Loucy (cell line): ENCODE data around the gene ADAMTS2.

Experiments
- H2AFZ ChIP-seq: fragments of 200-600 bp; sonication (generic); 2 replicates; pipeline ENCODE4 v1.6.0; 2016; ENCODE audit warnings: antibody characterized with exemption, mild to moderate bottlenecking, low read length, moderate library complexity
- H3F3A ChIP-seq: fragments of 200-600 bp; 2 replicates; pipeline ENCODE4 v1.6.0; 2016; ENCODE audit warnings: antibody characterized with exemption, low read depth, mild to moderate bottlenecking
- H3K27me3 ChIP-seq: fragments of 200-600 bp; sonication (generic); 2 replicates; pipeline ENCODE4 v1.6.1; 2014; ENCODE audit warnings: low read length, mild to moderate bottlenecking; ENCODE audit not compliant: insufficient read depth, poor library complexity, severe bottlenecking
- H3K36me3 ChIP-seq: fragments of 200-600 bp; sonication (generic); 2 replicates; pipeline ENCODE4 v1.6.1; 2016; ENCODE audit warnings: low read length; ENCODE audit not compliant: insufficient read depth
- H3K4me1 ChIP-seq: fragments of 200-600 bp; sonication (generic); 2 replicates; pipeline ENCODE4 v1.5.1; 2014; ENCODE audit warnings: low read length, mild to moderate bottlenecking; ENCODE audit not compliant: insufficient read depth, poor library complexity, severe bottlenecking
- H3K4me2 ChIP-seq: fragments of 200-600 bp; sonication (generic); 2 replicates; pipeline ENCODE4 v1.6.0; 2014; ENCODE audit warnings: antibody characterized with exemption, low read length, low read depth, mild to moderate bottlenecking; ENCODE audit not compliant: poor library complexity, severe bottlenecking
- H3K4me3 ChIP-seq: fragments of 200-600 bp; sonication (generic); 2 replicates; pipeline ENCODE4 v1.5.1; 2014; ENCODE audit warnings: low read length, mild to moderate bottlenecking, mixed read lengths; ENCODE audit not compliant: poor library complexity, severe bottlenecking
- H3K79me2 ChIP-seq: fragments of 200-600 bp; sonication (generic); 2 replicates; pipeline ENCODE4 v1.6.1; 2014; ENCODE audit warnings: low read length; ENCODE audit not compliant: insufficient read depth
- H3K9ac ChIP-seq: fragments of 200-600 bp; sonication (generic); 2 replicates; pipeline ENCODE4 v1.6.0; 2014; ENCODE audit warnings: mild to moderate bottlenecking, low read depth, low read length, moderate library complexity; ENCODE audit not compliant: poor library complexity, severe bottlenecking
- H3K9me2 ChIP-seq: fragments of 200-600 bp; sonication (generic); replicated peaks from 2 replicates; pipeline ENCODE4 v1.6.1; 2016; ENCODE audit warnings: low read depth, low read length, mixed read lengths
- H3K9me3 ChIP-seq: fragments of 200-600 bp; sonication (generic); 2 replicates; pipeline ENCODE4 v1.6.1; 2014; ENCODE audit warnings: mild to moderate bottlenecking, antibody characterized with exemption, low read length, low read depth; ENCODE audit not compliant: insufficient read depth
- H4K20me1 ChIP-seq: fragments of 200-600 bp; sonication (generic); 2 replicates; pipeline ENCODE4 v1.6.0; 2014; ENCODE audit warnings: antibody characterized with exemption, low read length, mild to moderate bottlenecking; ENCODE audit not compliant: insufficient read depth, poor library complexity, severe bottlenecking
- EZH2phosphoT487 ChIP-seq: fragments of 200-600 bp; IDR thresholded peaks from 2 replicates; pipeline ENCODE4 v1.6.1; 2018; ENCODE audit warnings: antibody characterized with exemption, mild to moderate bottlenecking, moderate library complexity, borderline replicate concordance
- TF ChIP-seq, protein P1 (sequence below): fragments of 200-600 bp; sonication (generic); conservative IDR thresholded peaks from 2 replicates; pipeline ENCODE4 v1.5.1; 2014; ENCODE audit warnings: mild to moderate bottlenecking, antibody characterized with exemption, low read length

ADAMTS2 gene

DNA sequence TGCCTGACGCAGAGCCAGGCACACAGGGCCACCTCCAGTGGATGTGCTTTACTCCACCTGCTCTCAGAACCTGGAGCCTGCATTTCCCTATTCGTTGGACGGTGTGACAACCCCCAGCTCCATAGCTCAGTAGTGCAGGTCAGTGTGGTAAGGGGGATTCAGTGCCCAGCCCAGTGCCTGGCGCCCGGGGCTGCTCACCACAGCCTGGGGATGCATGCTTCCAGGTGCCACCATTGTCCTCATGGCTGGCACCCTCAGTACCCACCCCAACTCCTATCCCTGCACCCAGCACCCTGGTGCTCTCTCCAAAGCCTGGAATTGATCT is 32.8 kb upstream of the ADAMTS2 start:
- no peaks in the 10 kb centered on the region for H3K27me3 ChIP-seq
- H2AFZ ChIP-seq: no peak overlapping the region
- no peaks in the 10 kb centered on the region for H3K9me2 ChIP-seq
- H3K79me2 ChIP-seq: no peaks in the 10 kb centered on the region
- no peaks in the 10 kb centered on the region for H3K36me3 ChIP-seq
- no peaks in the 10 kb centered on the region for H3F3A ChIP-seq
- H3K4me1 ChIP-seq: no peaks in the 10 kb centered on the region
- TF ChIP-seq, protein P1, sequence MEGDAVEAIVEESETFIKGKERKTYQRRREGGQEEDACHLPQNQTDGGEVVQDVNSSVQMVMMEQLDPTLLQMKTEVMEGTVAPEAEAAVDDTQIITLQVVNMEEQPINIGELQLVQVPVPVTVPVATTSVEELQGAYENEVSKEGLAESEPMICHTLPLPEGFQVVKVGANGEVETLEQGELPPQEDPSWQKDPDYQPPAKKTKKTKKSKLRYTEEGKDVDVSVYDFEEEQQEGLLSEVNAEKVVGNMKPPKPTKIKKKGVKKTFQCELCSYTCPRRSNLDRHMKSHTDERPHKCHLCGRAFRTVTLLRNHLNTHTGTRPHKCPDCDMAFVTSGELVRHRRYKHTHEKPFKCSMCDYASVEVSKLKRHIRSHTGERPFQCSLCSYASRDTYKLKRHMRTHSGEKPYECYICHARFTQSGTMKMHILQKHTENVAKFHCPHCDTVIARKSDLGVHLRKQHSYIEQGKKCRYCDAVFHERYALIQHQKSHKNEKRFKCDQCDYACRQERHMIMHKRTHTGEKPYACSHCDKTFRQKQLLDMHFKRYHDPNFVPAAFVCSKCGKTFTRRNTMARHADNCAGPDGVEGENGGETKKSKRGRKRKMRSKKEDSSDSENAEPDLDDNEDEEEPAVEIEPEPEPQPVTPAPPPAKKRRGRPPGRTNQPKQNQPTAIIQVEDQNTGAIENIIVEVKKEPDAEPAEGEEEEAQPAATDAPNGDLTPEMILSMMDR: no peak
- TF ChIP-seq EZH2phosphoT487: no peak
- H3K9ac ChIP-seq: no peak overlapping the region
- H4K20me1 ChIP-seq: no peaks in the 10 kb centered on the region
- H3K4me2 ChIP-seq: no peak overlapping the region
- no peaks in the 10 kb centered on the region for H3K9me3 ChIP-seq
- no peak overlapping the region for H3K4me3 ChIP-seq

DNA sequence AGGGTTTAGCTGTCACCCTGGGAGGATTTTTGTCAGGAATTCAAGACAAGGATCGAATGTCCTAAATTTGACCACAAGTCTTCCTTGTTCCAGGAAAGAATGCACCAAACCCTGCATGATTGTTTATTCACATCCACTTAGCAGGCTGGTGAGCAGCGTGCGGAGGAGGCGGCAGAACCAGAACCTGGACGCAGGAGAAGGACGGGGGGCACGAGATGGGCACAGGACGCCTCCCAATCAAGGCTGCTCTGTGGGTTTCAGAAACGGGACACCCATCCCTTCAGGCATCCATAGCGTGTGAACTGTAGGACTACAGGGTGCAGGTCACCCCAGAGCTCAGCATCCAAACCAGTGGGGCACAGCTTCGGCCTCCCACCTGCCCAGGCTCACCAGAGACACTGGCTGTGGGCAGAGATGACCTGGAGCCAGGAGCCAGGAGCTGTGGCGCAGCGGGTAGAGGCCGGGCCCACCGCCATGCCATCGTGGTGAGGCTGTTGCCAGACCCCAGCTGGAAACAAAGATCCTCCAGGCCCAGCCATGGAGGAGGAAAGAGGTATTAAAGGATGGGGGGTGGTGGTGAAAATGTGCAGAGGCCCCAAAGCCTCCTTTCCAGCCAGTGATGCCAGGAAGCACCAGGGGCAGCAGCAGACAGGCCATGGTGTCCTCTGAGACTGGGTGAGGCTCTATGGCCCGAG is 32.3 kb upstream of the ADAMTS2 start:
- H3K27me3 ChIP-seq: no peaks in the 10 kb centered on the region
- no peak overlapping the region for H3K4me2 ChIP-seq
- no peaks in the 10 kb centered on the region for H3F3A ChIP-seq
- H3K79me2 ChIP-seq: no peaks in the 10 kb centered on the region
- no peak overlapping the region for H2AFZ ChIP-seq
- TF ChIP-seq EZH2phosphoT487: no peak
- TF ChIP-seq, protein P1: no peak
- no peaks in the 10 kb centered on the region for H3K36me3 ChIP-seq
- H3K9ac ChIP-seq: no peak overlapping the region
- H4K20me1 ChIP-seq: no peaks in the 10 kb centered on the region
- no peak overlapping the region for H3K4me3 ChIP-seq
- no peaks in the 10 kb centered on the region for H3K9me2 ChIP-seq
- H3K9me3 ChIP-seq: no peaks in the 10 kb centered on the region
- no peaks in the 10 kb centered on the region for H3K4me1 ChIP-seq

DNA sequence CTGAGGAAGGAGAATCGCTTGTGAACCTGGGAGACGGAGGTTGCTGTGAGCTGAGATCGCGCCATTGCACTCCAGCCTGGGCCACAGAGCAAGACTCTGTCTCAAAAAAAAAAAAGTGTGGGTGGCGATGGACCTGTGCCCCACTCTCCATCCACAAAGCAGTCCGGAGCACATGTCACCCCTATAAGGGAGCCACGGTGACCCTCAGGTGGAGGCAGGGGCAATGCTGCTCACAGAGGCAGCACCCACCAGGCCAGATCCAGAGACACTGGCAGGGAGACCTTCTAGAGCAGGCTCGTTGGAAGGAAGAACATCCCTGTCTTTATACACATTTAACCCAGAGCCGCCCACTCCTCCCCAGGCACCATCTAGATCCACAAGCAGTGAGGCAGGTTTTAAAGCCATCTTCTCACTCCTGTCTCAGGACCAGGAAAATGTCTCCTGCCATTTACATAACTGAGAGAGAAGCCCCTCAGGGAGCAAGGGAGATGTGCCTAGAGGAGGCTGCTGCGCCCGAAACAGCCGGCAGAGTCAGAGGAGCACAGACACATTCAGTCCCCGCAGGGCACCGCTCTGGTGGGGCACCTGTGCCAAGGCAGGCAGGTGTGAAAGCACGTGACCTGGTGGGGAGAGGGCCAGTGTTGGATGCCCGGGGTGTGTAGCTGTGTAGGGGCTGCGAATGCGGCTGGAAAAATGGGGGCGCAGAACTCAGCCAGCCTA is 31.6 kb upstream of the ADAMTS2 start:
- Histone ChIP-seq H3F3A (no peaks in the 10 kb centered on the region), H3K4me2 (no peak overlapping the region), H4K20me1 (no peaks in the 10 kb centered on the region), H3K27me3 (no peaks in the 10 kb centered on the region), H3K9ac (no peak overlapping the region), H2AFZ (no peak overlapping the region), H3K79me2 (no peaks in the 10 kb centered on the region), H3K36me3 (no peaks in the 10 kb centered on the region), H3K4me1 (no peaks in the 10 kb centered on the region), H3K9me3 (no peaks in the 10 kb centered on the region), H3K4me3 (no peak overlapping the region), H3K9me2 (no peaks in the 10 kb centered on the region)
- TF ChIP-seq, protein P1: no peak
- no peak for TF ChIP-seq EZH2phosphoT487
